ENCODE measurements around the gene BAIAP2.

GRCh38 chr17:81097134-81097942 is 62.4 kb downstream of the BAIAP2 start:
- TF ChIP-seq POLR2AphosphoS5 (IDR thresholded peaks at IDR 0.05; ENCODE audit: low read length) (no peak), MEF2B (IDR thresholded peaks at IDR 0.05; ENCODE audit: partially characterized antibody, poor library complexity, severe bottlenecking) (no peak), POLR2A (IDR thresholded peaks at IDR 0.05; ENCODE audit: low read depth, low read length) (no peak), SMAD1 (IDR thresholded peaks at IDR 0.05; ENCODE audit: low read depth, partially characterized antibody) (no peak), DPF2 (IDR thresholded peaks at IDR 0.05) (no peak), IRF3 (IDR thresholded peaks at IDR 0.05) (no peak), CEBPZ (IDR thresholded peaks at IDR 0.05; ENCODE audit: low read depth, low read length) (no peak), MXI1 (IDR thresholded peaks at IDR 0.05; ENCODE audit: low read depth, low read length) (no peak), TARDBP (IDR thresholded peaks at IDR 0.05; ENCODE audit: borderline replicate concordance) (no peak), TCF12 (IDR thresholded peaks at IDR 0.05; ENCODE audit: low read depth, low read length) (no peak), ASH2L (IDR thresholded peaks at IDR 0.05; ENCODE audit: borderline replicate concordance, low read depth) (no peak), ZNF274 (IDR thresholded peaks at IDR 0.05; ENCODE audit: insufficient read depth, insufficient read length) (no peak)
- TF ChIP-seq, protein P1, sequence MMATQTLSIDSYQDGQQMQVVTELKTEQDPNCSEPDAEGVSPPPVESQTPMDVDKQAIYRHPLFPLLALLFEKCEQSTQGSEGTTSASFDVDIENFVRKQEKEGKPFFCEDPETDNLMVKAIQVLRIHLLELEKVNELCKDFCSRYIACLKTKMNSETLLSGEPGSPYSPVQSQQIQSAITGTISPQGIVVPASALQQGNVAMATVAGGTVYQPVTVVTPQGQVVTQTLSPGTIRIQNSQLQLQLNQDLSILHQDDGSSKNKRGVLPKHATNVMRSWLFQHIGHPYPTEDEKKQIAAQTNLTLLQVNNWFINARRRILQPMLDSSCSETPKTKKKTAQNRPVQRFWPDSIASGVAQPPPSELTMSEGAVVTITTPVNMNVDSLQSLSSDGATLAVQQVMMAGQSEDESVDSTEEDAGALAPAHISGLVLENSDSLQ (IDR thresholded peaks at IDR 0.05): no peak
